HL-60 (cell line): ENCODE measurements around the gene FAM78B.

Experiments used
- CTCF ChIP-seq: IDR thresholded peaks from one replicate; pipeline ENCODE4 v1.5.1; 2011; ENCODE audit warnings: low read length, control low read depth, inconsistent platforms; ENCODE audit not compliant: insufficient read depth
- GABPA ChIP-seq: IDR thresholded peaks from 2 replicates; pipeline ENCODE4 v1.6.1; 2012; ENCODE audit warnings: low read depth
- POLR2AphosphoS5 ChIP-seq: IDR thresholded peaks from 2 replicates; pipeline ENCODE4 v1.6.1; 2012; ENCODE audit warnings: low read depth
- REST ChIP-seq: IDR thresholded peaks from 2 replicates; pipeline ENCODE4 v1.6.1; 2012; ENCODE audit warnings: low read depth; ENCODE audit not compliant: insufficient replicate concordance
- SPI1 ChIP-seq: IDR thresholded peaks from 2 replicates; pipeline ENCODE4 v1.6.1; 2012; ENCODE audit warnings: low read depth, mild to moderate bottlenecking, borderline replicate concordance

GRCh38 chr1:166128195-166128594 lies 38.6 kb downstream of the FAM78B start:
- TF ChIP-seq CTCF: no peak
- no peak for TF ChIP-seq POLR2AphosphoS5
- no peak for TF ChIP-seq REST
- TF ChIP-seq GABPA: no peak
- no peak for TF ChIP-seq SPI1
